Upper lobe of right lung (tissue), 1 donor: ENCODE data around the gene B4GALT7. TPM values are rescaled to one million over a fixed set of nuclear protein-coding genes. Genes with fewer than 3 reads are reported as not detected.
A peak's percentile ranks its signal among the peaks of the same experiment; 100 is the strongest.

ENCODE experiments used
- ATAC-seq: fragments of 200-7000 bp; cut with Tn5 transposase; one replicate; pipeline ENCODE4 v1.9.1; 2020; ENCODE audit warnings: mild to moderate bottlenecking, moderate library complexity
- DNase-seq: peaks from one replicate; pipeline ENCODE4 v3.0.0-alpha.2; 2020
- H3K27ac ChIP-seq: fragments of 200-600 bp; one replicate; pipeline ENCODE4 v1.8.0; 2022
- H3K27me3 ChIP-seq: fragments of 200-600 bp; one replicate; pipeline ENCODE4 v1.8.0; 2022; ENCODE audit warnings: mild to moderate bottlenecking
- H3K36me3 ChIP-seq: fragments of 200-600 bp; one replicate; pipeline ENCODE4 v1.8.0; 2022
- H3K4me1 ChIP-seq: fragments of 200-600 bp; one replicate; pipeline ENCODE4 v1.8.0; 2022
- H3K4me3 ChIP-seq: fragments of 200-600 bp; one replicate; pipeline ENCODE4 v1.8.0; 2022; ENCODE audit warnings: mild to moderate bottlenecking
- H3K9me3 ChIP-seq: fragments of 200-600 bp; one replicate; pipeline ENCODE4 v1.8.0; 2022
- CTCF ChIP-seq: fragments of 200-600 bp; IDR thresholded peaks from one replicate; pipeline ENCODE4 v1.8.0; 2022; ENCODE audit warnings: antibody characterized with exemption
- intact Hi-C: fragments of 100-400 bp; cut with DNase I; formaldehyde crosslinking; loops from one replicate; pipeline ENCODE4 v1.11.0; 2022
- total RNA-seq: library from RNA; stranded (reverse); fragmentation: NEBNext Ultra II Directional; extraction: Animal tissue kit (Norgen Biotek cat#: 25700); gene quantifications from one replicate; pipeline ENCODE4 v1.2.1, GENCODE V29; 2021
- donor health status: DM: no; HTN: yes; CAD: no; lungs with severe emphysema.

The B4GALT7 gene
- total RNA-seq, 1 donor from 2014 or later, result 23.2 TPM

- DNase-seq, result peak; percentile 4
- TF ChIP-seq CTCF, result no peak
These were observed 5.9 kb upstream of the B4GALT7 start for GRCh38 chr5:177594071-177594470.

GRCh38 chr5:177595026-177595585 is 4.8 kb upstream of the B4GALT7 start:
- DNase-seq, result peak; percentile 28
- Histone ChIP-seq H3K27ac (no peak overlapping the region), H3K27me3 (peaks cover 4% of the 10 kb centered on the region), H3K36me3 (peaks cover 37% of the 10 kb centered on the region), H3K9me3 (no peaks in the 10 kb centered on the region), H3K4me3 (no peak overlapping the region), H3K4me1 (peaks cover 12% of the 10 kb centered on the region)
- TF ChIP-seq CTCF, result no peak
- intact Hi-C loops, result no loop called here
- no peak for ATAC-seq

More at GRCh38 chr5:177594071-177594470, 5.9 kb upstream of the B4GALT7 start:
- ATAC-seq, result no peak
- peaks cover 12% of the 10 kb centered on the region for H3K4me1 ChIP-seq
- no peak overlapping the region for H3K4me3 ChIP-seq
- H3K27me3 ChIP-seq, result peaks cover 9% of the 10 kb centered on the region
- peaks cover 37% of the 10 kb centered on the region for H3K36me3 ChIP-seq
- intact Hi-C loops, result no loop called here
- no peaks in the 10 kb centered on the region for H3K9me3 ChIP-seq
- H3K27ac ChIP-seq, result no peak overlapping the region

GRCh38 chr5:177595991-177596774 is 3.7 kb upstream of the B4GALT7 start:
- no peaks in the 10 kb centered on the region for H3K9me3 ChIP-seq
- H3K4me3 ChIP-seq, result no peak overlapping the region
- ATAC-seq (no peak), DNase-seq (peak; percentile 21)
- TF ChIP-seq CTCF, result no peak
- peaks cover 37% of the 10 kb centered on the region for H3K36me3 ChIP-seq
- peaks cover 18% of the 10 kb centered on the region for H3K4me1 ChIP-seq
- no peaks in the 10 kb centered on the region for H3K27me3 ChIP-seq
- intact Hi-C loops, result no loop called here
- H3K27ac ChIP-seq, result no peak overlapping the region

GRCh38 chr5:177596775-177597238 is 3.1 kb upstream of the B4GALT7 start:
- DNase-seq (no peak), ATAC-seq (no peak)
- TF ChIP-seq CTCF, result no peak
- no peaks in the 10 kb centered on the region for H3K27me3 ChIP-seq
- intact Hi-C loops, result no loop called here
- no peak overlapping the region for H3K27ac ChIP-seq
- no peak overlapping the region for H3K4me3 ChIP-seq
- H3K4me1 ChIP-seq, result peaks cover 18% of the 10 kb centered on the region
- H3K36me3 ChIP-seq, result peaks cover 37% of the 10 kb centered on the region
- H3K9me3 ChIP-seq, result no peaks in the 10 kb centered on the region

- TF ChIP-seq CTCF, result no peak
- Histone ChIP-seq H3K4me3 (no peak overlapping the region), H3K27ac (no peak overlapping the region), H3K36me3 (peaks cover 35% of the 10 kb centered on the region), H3K9me3 (no peaks in the 10 kb centered on the region), H3K27me3 (no peaks in the 10 kb centered on the region), H3K4me1 (peaks cover 10% of the 10 kb centered on the region)
- intact Hi-C loops, result no loop called here
- DNase-seq (no peak), ATAC-seq (no peak)
These were observed 1.5 kb upstream of the B4GALT7 start for GRCh38 chr5:177598477-177598876.
